Psoas muscle (tissue), 8 donors: Measurements from ENCODE around the gene GRID2. TPM values are rescaled to one million over a fixed set of nuclear protein-coding genes. Genes with fewer than 3 reads are reported as not detected.

Source experiments
- ATAC-seq, 4 donors: fragments of 200-7000 bp; cut with Tn5 transposase; one replicate each; pipeline ENCODE4 v1.9.1; 2020; ENCODE audit warnings: moderate library complexity in 3 of 4, mild to moderate bottlenecking in 2 of 4
- DNase-seq, 2 donors: peaks; one replicate each; pipeline ENCODE4 v3.0.0-alpha.2; 2020
- H3K27ac ChIP-seq: fragments of 200-600 bp; one replicate; pipeline ENCODE4 v1.8.0; 2022
- H3K27me3 ChIP-seq, 3 donors: fragments of 200-600 bp in 1 of 3; one replicate each; pipeline versions ENCODE4 v1.6.1 to v1.8.0; 2013 to 2022; ENCODE audit warnings: low read length in 2 of 3, mild to moderate bottlenecking in 2 of 3, moderate library complexity in 1 of 3; ENCODE audit not compliant: insufficient read depth in 3 of 3
- H3K36me3 ChIP-seq, 2 donors: fragments of 200-600 bp in 1 of 2; one replicate each; pipeline versions ENCODE4 v1.6.1 to v1.8.0; 2013 to 2022; ENCODE audit warnings: low read depth in 1 of 2, mild to moderate bottlenecking in 1 of 2, moderate library complexity in 1 of 2; ENCODE audit not compliant: insufficient read depth in 1 of 2
- H3K4me1 ChIP-seq: fragments of 200-600 bp; one replicate; pipeline ENCODE4 v1.8.0; 2022
- H3K4me3 ChIP-seq: fragments of 200-600 bp; one replicate; pipeline ENCODE4 v1.8.0; 2022; ENCODE audit warnings: mild to moderate bottlenecking
- H3K9me3 ChIP-seq: fragments of 200-600 bp; one replicate; pipeline ENCODE4 v1.8.0; 2022
- WGBS, 3 donors: extraction: QIAGEN DNeasy Blood & Tissue Kit; methylation state at CpG; one replicate each; pipeline versions ENCODE4 v1.1.6 to v1.1.7; 2013; 5-methylcytosine and 5-hydroxymethylcytosine counted together
- intact Hi-C, 2 donors: fragments of 100-400 bp; cut with DNase I; formaldehyde crosslinking; loops; one replicate each; pipeline versions ENCODE4 v1.11.0 to v1.14.2; 2022
- polyA plus RNA-seq, 3 donors: library from polyadenylated mRNA; stranded (reverse); fragments of 200-250 nt; gene quantifications; one replicate each; pipeline ENCODE4 v1.2.3, GENCODE V29; 2013
- total RNA-seq, 4 donors: library from RNA; stranded (reverse); fragmentation: NEBNext Ultra II Directional in 2 of 4; extraction: Animal tissue kit (Norgen Biotek cat#: 25700) in 2 of 4; gene quantifications; one replicate each; pipeline versions ENCODE4 v1.2.1 to v1.2.4, GENCODE V29; 2021 to 2023
- TF ChIP-seq, protein P1 (sequence below): fragments of 200-600 bp; IDR thresholded peaks from one replicate; pipeline ENCODE4 v1.8.0; 2022; ENCODE audit warnings: antibody characterized with exemption
- donor health status: healthy with polysubstance abuse.
- donor health status: DM: no; HTN: no; CAD: no; lungs with moderate emphysema.
- donor health status: Bipolar disorder and iron deficiency.
- donor health status: healthy.
- donor health status: DM: yes; HTN: yes; CAD: no.
- donor health status: DM: no; HTN: no; CAD: no.
- donor health status: DM: no; HTN: no; CAD: no.
- donor health status: DM: yes; HTN: yes; CAD: no.

The GRID2 gene
- total and polyA plus RNA-seq, 7 donors: not detected

DNA sequence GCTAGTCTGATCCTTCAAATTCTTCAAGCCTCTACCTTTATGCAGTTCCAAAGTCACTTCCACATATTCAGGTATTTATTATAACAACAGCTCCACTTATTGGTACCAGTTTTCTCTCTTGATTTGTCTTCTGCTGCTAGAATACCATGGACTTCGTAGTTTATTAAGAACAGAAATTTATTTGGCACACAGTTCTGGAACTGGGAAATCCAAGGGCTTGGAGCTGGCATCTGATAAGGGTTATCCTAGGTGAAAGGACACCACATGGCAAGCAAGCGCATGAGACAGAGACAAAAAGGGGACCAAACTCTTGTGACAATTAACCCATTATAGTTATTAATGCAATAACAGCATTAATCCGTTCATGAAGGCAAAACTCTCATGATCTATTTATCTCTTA is 924.3 kb downstream of the GRID2 start:
- WGBS, 3 donors: 35 to 57% (median 39%) methylated on average over 3 of the region's 3 CpGs
- DNase-seq (no peak), ATAC-seq (no peak)
- Histone ChIP-seq H3K27me3 (no peaks in the 10 kb centered on the region), H3K4me1 (no peaks in the 10 kb centered on the region), H3K36me3 (no peaks in the 10 kb centered on the region), H3K27ac (no peak overlapping the region), H3K4me3 (no peak overlapping the region), H3K9me3 (no peaks in the 10 kb centered on the region)
- intact Hi-C loops: no loop called here
- TF ChIP-seq, protein P1, sequence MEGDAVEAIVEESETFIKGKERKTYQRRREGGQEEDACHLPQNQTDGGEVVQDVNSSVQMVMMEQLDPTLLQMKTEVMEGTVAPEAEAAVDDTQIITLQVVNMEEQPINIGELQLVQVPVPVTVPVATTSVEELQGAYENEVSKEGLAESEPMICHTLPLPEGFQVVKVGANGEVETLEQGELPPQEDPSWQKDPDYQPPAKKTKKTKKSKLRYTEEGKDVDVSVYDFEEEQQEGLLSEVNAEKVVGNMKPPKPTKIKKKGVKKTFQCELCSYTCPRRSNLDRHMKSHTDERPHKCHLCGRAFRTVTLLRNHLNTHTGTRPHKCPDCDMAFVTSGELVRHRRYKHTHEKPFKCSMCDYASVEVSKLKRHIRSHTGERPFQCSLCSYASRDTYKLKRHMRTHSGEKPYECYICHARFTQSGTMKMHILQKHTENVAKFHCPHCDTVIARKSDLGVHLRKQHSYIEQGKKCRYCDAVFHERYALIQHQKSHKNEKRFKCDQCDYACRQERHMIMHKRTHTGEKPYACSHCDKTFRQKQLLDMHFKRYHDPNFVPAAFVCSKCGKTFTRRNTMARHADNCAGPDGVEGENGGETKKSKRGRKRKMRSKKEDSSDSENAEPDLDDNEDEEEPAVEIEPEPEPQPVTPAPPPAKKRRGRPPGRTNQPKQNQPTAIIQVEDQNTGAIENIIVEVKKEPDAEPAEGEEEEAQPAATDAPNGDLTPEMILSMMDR: no peak

DNA sequence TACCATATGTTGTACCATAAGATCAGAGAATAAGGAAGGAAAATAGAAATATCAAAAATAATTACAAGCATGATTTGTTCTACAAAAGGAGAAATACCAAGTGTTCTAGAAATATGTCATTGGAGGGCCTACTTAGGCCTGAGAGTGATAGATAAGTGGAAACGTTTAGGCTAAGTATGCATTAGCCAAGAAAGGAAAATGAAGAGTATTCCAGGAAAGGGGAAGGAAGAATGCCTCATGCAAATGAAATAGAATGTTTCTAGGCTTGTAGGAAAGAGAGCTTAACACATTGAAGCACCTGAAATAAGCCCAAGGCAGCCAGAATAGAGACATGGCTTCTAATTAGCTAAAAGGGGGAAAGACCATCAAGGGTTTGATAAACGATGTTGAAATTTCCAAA is 929.1 kb downstream of the GRID2 start:
- no peak overlapping the region for H3K4me3 ChIP-seq
- no peak overlapping the region for H3K27ac ChIP-seq
- DNase-seq: no peak
- no peak for ATAC-seq
- H3K36me3 ChIP-seq: no peaks in the 10 kb centered on the region
- WGBS, 3 donors: 76 to 77% (median 77%) methylated on average over 2 of the region's 2 CpGs
- H3K27me3 ChIP-seq: no peaks in the 10 kb centered on the region
- TF ChIP-seq, protein P1: no peak
- H3K9me3 ChIP-seq: no peaks in the 10 kb centered on the region
- intact Hi-C loops: no loop called here
- no peaks in the 10 kb centered on the region for H3K4me1 ChIP-seq

DNA sequence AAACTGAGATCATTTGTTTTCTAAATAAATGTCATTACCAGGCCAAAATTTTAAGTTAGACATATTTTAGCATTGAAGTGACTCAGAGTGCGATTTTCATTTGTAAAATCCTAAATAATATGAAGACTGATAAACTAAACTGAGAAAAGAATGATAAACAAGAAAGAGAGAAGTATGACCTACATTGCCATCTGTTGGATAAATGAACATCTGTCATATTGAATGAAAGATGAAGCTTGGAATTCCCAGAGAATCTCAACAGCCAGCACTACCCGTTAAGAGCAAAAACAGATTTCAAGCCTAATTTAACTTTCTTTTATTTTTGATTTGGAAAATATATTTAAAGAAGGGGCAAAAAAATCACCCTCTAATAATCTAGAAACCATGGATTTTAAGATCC is 933.8 kb downstream of the GRID2 start:
- Histone ChIP-seq H3K4me3 (no peak overlapping the region), H3K4me1 (no peaks in the 10 kb centered on the region), H3K27ac (no peak overlapping the region), H3K9me3 (no peaks in the 10 kb centered on the region), H3K27me3 (no peaks in the 10 kb centered on the region), H3K36me3 (no peaks in the 10 kb centered on the region)
- 49 to 55% (median 55%) methylated on average over 2 of the region's 2 CpGs for WGBS, 3 donors
- no peak for DNase-seq
- intact Hi-C loops: no loop called here
- no peak for ATAC-seq
- TF ChIP-seq, protein P1: no peak

DNA sequence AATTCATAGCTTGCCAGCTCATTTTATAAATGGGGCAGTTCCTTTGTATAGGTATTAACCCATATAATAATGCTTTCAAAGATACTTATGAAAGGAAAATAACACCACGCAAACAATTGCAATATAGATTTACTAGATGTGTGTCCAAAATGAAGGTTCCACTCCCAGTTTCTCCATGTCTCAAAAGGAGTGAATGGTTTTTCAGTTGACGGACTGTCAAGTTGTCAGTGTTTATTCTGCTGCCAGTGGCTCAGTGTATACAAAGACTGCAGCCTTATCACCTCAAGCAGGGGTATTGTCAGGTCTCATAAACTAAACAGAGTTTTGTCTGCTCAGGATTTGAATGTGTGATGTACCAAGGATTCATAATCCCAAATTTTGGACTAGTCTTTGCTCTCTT is 939.5 kb downstream of the GRID2 start:
- TF ChIP-seq, protein P1: no peak
- Histone ChIP-seq H3K4me3 (no peak overlapping the region), H3K4me1 (no peaks in the 10 kb centered on the region), H3K27ac (no peak overlapping the region), H3K9me3 (no peaks in the 10 kb centered on the region), H3K36me3 (no peaks in the 10 kb centered on the region), H3K27me3 (no peaks in the 10 kb centered on the region)
- 94 to 99% (median 95%) methylated on average over 2 of the region's 2 CpGs for WGBS, 3 donors
- DNase-seq (no peak), ATAC-seq (no peak)
- intact Hi-C loops: no loop called here

DNA sequence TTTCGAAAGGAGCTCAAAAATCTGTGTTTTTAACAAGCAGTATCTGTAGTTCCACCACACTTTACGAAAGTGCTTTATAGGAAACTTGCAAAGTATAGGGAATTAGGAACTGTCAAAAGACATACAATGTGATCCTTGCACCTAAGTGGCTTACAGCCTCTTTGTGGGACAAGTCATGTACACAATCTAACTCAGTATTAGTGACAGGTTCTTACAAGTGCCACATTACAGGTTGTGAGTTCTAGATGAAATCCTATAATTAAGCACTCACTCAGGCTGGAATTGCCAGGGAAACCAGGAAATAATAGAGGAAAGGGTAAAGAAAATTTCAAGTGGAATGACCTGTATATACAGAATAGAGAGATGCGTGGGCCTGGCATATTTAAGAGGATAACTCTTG is 957.4 kb downstream of the GRID2 start:
- Histone ChIP-seq H3K9me3 (no peaks in the 10 kb centered on the region), H3K27ac (no peak overlapping the region), H3K36me3 (no peaks in the 10 kb centered on the region), H3K4me1 (no peaks in the 10 kb centered on the region), H3K4me3 (no peak overlapping the region), H3K27me3 (no peaks in the 10 kb centered on the region)
- TF ChIP-seq, protein P1: no peak
- intact Hi-C loops: no loop called here
- ATAC-seq: no peak
- WGBS, 3 donors: 87 to 90% (median 90%) methylated on average over 3 of the region's 3 CpGs
- no peak for DNase-seq
